ENCODE results near the gene OR2W3.

GRCh38 chr1:247906504-247907047, 11.2 kb downstream of the OR2W3 start:
- TF ChIP-seq CTCF (IDR thresholded peaks at IDR 0.05) = no peak
- TF ChIP-seq POLR2A (IDR thresholded peaks at IDR 0.05) = no peak

All from esophagus squamous epithelium (tissue), 4 donors.